K562 (cell line): Measurements from ENCODE around the gene ATAD3C. TPM values are rescaled to one million over a fixed set of nuclear protein-coding genes. Genes with fewer than 3 reads are reported as not detected.
"Not testable (repeated sequence)": the region's sequence is repeated elsewhere in the genome, so short reads cannot be mapped to it uniquely, and the experiment has no call there.

ENCODE experiments used
- ATAC-seq: fragments of 200-7000 bp; cut with Tn5 transposase; 3 replicates; pipeline ENCODE4 v1.9.1; 2020; ENCODE audit warnings: moderate library complexity
- BruUV-seq: library from RNA; stranded (reverse); fragments of 400-500 nt; replicated peaks from 2 replicates; lab custom pipeline; 2021; lab: Mats Ljungman, UMichigan
- CTCF ChIA-PET: fragments of 300-600 bp; formaldehyde crosslinking; extraction: SDS; loops from one replicate; lab custom pipeline; 2021; ENCODE audit warnings: low intra/inter-chr PET ratio; lab: Yijun Ruan, JAX
- POLR2A ChIA-PET: fragments of 300-600, 350-650 bp; sonication (Branson Sonifier 250); formaldehyde crosslinking; extraction: SDS; loops from one replicate; lab custom pipeline; 2021; ENCODE audit warnings: antibody characterized with exemption, inconsistent platforms; lab: Yijun Ruan, JAX
- DNase-seq, 4 experiments: peaks; one replicate each; pipeline versions ENCODE4 v3.0.0 to v3.0.0-alpha.2; 2011 to 2018; ENCODE audit warnings: low spot score in 3 of 4, mixed read lengths in 3 of 4; ENCODE audit errors: extremely low read depth in 1 of 4
- FAIRE-seq: peaks from 2 replicates; lab custom pipeline; 2011; peaks lifted over from hg19 to GRCh38; lab: Jason Lieb, UNC
- H2AFZ ChIP-seq: 2 replicates; pipeline ENCODE4 v1.6.0; 2011; ENCODE audit warnings: low read depth, low read length, control low read depth, inconsistent platforms
- H3K27ac ChIP-seq: fragments of 200-600 bp; 3 replicates; pipeline ENCODE4 v1.8.0; 2011; ENCODE audit warnings: low read depth, mild to moderate bottlenecking, control low read depth, inconsistent platforms, low read length, moderate library complexity, mixed read lengths; ENCODE audit errors: extremely low read depth
- H3K27me3 ChIP-seq, 2 experiments: fragments of 300-600 bp in 1 of 2; 2 replicates in 1 of 2; 3 replicates in 1 of 2; pipeline versions ENCODE4 v1.6.0 to v1.8.0; 2011; ENCODE audit warnings: inconsistent platforms in 2 of 2, low read length in 2 of 2, mild to moderate bottlenecking in 1 of 2, mixed read lengths in 1 of 2, moderate library complexity in 1 of 2; ENCODE audit not compliant: control insufficient read depth in 2 of 2, insufficient read depth in 2 of 2
- H3K36me3 ChIP-seq: fragments of 300-600 bp; 3 replicates; pipeline ENCODE4 v1.8.0; 2011; ENCODE audit warnings: mild to moderate bottlenecking, low read length, inconsistent platforms; ENCODE audit not compliant: control insufficient read depth, insufficient read depth
- H3K4me1 ChIP-seq, 2 experiments: fragments of 200-600 bp in 1 of 2; replicated peaks in 1 of 2; 2 replicates in 1 of 2; 3 replicates in 1 of 2; pipeline versions ENCODE4 v1.5.1 to v1.8.0; 2011; ENCODE audit warnings: inconsistent platforms in 2 of 2, low read length in 2 of 2, mild to moderate bottlenecking in 1 of 2, mixed read lengths in 1 of 2, moderate library complexity in 1 of 2; ENCODE audit not compliant: control insufficient read depth in 2 of 2, insufficient read depth in 2 of 2
- H3K4me2 ChIP-seq: 2 replicates; pipeline ENCODE4 v1.6.1; 2011; ENCODE audit warnings: low read length, control low read depth, inconsistent platforms, mixed read lengths; ENCODE audit not compliant: insufficient read depth
- H3K4me3 ChIP-seq: fragments of 200-600 bp; sonication (generic), shearing (Covaris generic); 2 replicates; pipeline ENCODE4 v1.5.1; 2016; ENCODE audit warnings: control low read depth, inconsistent platforms
- H3K79me2 ChIP-seq: fragments of 200-600 bp; 3 replicates; pipeline ENCODE4 v1.8.0; 2011; ENCODE audit warnings: low read length, inconsistent platforms; ENCODE audit not compliant: control insufficient read depth, insufficient read depth
- H3K9ac ChIP-seq, 2 experiments: 2 replicates each; pipeline versions ENCODE4 v1.6.0 to v1.6.1; 2011; ENCODE audit warnings: low read depth in 2 of 2, low read length in 2 of 2, control low read depth in 1 of 2, inconsistent platforms in 1 of 2, mild to moderate bottlenecking in 1 of 2, mixed read lengths in 1 of 2; ENCODE audit not compliant: insufficient read depth in 1 of 2
- H3K9me1 ChIP-seq: one replicate; pipeline ENCODE4 v1.6.0; 2011; ENCODE audit warnings: inconsistent platforms, mild to moderate bottlenecking, low read length, moderate library complexity; ENCODE audit not compliant: control insufficient read depth, insufficient read depth
- H3K9me3 ChIP-seq: replicated peaks from 2 replicates; pipeline ENCODE4 v1.5.1; 2011; ENCODE audit warnings: low read depth, low read length, inconsistent platforms; ENCODE audit not compliant: control insufficient read depth, insufficient read depth
- H4K20me1 ChIP-seq: replicated peaks from 2 replicates; pipeline ENCODE4 v1.6.1; 2011; ENCODE audit warnings: low read length, inconsistent platforms, mixed read lengths; ENCODE audit not compliant: control insufficient read depth, insufficient read depth
- PTRF ChIP-seq: fragments of 450-650 bp; IDR thresholded peaks from 2 replicates; pipeline ENCODE4 v1.6.1; 2016; ENCODE audit warnings: mild to moderate bottlenecking, missing genetic modification characterization, missing compliant biosample characterization
- ZNF695 ChIP-seq: fragments of 450-650 bp; formaldehyde crosslinking; IDR thresholded peaks from 2 replicates; pipeline ENCODE4 v1.4.0; 2020; ENCODE audit warnings: mild to moderate bottlenecking, moderate library complexity
- WGBS: fragments of 100-300 bp; shearing (Covaris generic); methylation state at CpG from one replicate; pipeline ENCODE4 v1.1.6; 2016; ENCODE audit warnings: low coverage, mixed read lengths; ENCODE audit not compliant: insufficient coverage; ENCODE audit errors: missing lambda C conversion rate; 5-methylcytosine and 5-hydroxymethylcytosine counted together
- in situ Hi-C: fragments of 300-500 bp; cut with MboI; formaldehyde crosslinking; loops from 4 replicates; pipeline ENCODE4 v1.15.0; 2018; ENCODE audit warnings: inconsistent platforms, mixed read lengths
- intact Hi-C: fragments of 100-400 bp; cut with micrococcal nuclease; formaldehyde crosslinking; loops from 2 replicates; pipeline ENCODE4 v1.14.2; 2022
- polyA plus RNA-seq, 8 experiments: library from polyadenylated mRNA; depleted of rRNA in 4 of 8; stranded (reverse) in 5 of 8; unstranded in 3 of 8; fragments of >200 nt; fragmentation: Nextera tagmentation in 2 of 8; fragmentation: Illumina TruSeq in 1 of 8; extraction: Ambion mirVana in 2 of 8; extraction: Trizol in 1 of 8; gene quantifications; 2 replicates each; pipeline versions ENCODE4 v1.2.1 to v1.2.3, GENCODE V29; 2011 to 2014; ENCODE audit warnings: inconsistent platforms in 1 of 8, missing spikeins in 1 of 8
- total RNA-seq, 7 experiments: library from RNA; depleted of rRNA in 6 of 7; stranded (reverse); fragments of >200 nt in 6 of 7; fragmentation: Illumina TruSeq in 2 of 7; extraction: Trizol in 2 of 7; gene quantifications; 2 replicates each; pipeline versions ENCODE4 v1.2.1 to v1.2.3, GENCODE V29; 2011 to 2021; ENCODE audit warnings: low replicate concordance in 1 of 7
- TF ChIP-seq, protein P1 (sequence below), 2 experiments: fragments of 450-650 bp in 1 of 2; sonication (generic) in 1 of 2; formaldehyde crosslinking in 1 of 2; IDR thresholded peaks; 2 replicates each; pipeline versions ENCODE4 v1.7.1 to v1.9.0; 2016 to 2022; ENCODE audit warnings: inconsistent platforms in 1 of 2, mild to moderate bottlenecking in 1 of 2, missing genetic modification reagents in 1 of 2

Gene ATAD3C
- total and polyA plus RNA-seq, 9 of the 15 experiments (the other 6 are each of a cell fraction or from before 2014, with no cell fraction given): 0.03 to 0.18 TPM; not detected in 7

DNA sequence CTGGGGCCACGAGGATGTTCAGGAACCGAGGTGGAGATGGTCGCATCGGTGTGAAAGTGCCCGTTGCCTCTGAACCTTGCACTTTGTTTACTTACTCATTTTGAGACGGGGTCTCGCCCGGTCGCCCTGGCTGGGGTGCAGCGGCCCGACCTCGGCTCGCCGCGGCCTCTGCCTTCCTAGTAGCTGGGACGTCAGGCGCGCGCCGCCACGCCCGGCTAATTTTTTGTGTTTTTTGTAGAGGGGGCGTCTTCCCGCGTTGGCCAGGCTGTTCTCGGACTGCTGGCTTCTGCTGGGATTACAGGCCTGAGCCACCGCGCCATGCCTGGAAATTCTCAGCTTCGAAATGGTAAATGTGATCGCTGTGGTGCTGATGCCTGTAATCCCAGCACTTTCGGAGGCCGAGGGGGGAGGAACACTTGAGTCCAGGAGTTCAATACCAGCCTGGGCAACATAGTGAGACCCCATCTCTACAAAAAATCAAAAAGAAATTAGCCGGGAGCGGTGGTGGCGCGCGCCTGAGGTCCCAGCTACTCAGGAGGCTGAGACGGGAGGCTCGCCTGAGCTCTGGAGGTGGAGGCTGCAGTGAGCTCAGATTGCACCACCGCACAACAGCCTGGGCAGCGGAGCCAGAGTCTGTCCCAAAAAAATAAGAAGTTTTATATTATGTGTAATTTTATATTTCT lies 41.7 kb upstream of the ATAD3C start (continued):
- TF ChIP-seq, protein P1, sequence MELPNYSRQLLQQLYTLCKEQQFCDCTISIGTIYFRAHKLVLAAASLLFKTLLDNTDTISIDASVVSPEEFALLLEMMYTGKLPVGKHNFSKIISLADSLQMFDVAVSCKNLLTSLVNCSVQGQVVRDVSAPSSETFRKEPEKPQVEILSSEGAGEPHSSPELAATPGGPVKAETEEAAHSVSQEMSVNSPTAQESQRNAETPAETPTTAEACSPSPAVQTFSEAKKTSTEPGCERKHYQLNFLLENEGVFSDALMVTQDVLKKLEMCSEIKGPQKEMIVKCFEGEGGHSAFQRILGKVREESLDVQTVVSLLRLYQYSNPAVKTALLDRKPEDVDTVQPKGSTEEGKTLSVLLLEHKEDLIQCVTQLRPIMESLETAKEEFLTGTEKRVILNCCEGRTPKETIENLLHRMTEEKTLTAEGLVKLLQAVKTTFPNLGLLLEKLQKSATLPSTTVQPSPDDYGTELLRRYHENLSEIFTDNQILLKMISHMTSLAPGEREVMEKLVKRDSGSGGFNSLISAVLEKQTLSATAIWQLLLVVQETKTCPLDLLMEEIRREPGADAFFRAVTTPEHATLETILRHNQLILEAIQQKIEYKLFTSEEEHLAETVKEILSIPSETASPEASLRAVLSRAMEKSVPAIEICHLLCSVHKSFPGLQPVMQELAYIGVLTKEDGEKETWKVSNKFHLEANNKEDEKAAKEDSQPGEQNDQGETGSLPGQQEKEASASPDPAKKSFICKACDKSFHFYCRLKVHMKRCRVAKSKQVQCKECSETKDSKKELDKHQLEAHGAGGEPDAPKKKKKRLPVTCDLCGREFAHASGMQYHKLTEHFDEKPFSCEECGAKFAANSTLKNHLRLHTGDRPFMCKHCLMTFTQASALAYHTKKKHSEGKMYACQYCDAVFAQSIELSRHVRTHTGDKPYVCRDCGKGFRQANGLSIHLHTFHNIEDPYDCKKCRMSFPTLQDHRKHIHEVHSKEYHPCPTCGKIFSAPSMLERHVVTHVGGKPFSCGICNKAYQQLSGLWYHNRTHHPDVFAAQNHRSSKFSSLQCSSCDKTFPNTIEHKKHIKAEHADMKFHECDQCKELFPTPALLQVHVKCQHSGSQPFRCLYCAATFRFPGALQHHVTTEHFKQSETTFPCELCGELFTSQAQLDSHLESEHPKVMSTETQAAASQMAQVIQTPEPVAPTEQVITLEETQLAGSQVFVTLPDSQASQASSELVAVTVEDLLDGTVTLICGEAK (IDR thresholded peaks at IDR 0.05): no peak
- TF ChIP-seq, protein P1 (CRISPR knock-in tag; IDR thresholded peaks at IDR 0.05): 0 out of 2 replicates have a peak, but pooled peaks have one; percentile 14
- TF ChIP-seq ZNF695 (CRISPR knock-in tag) (no peak), PTRF (tag) (no peak)

DNA sequence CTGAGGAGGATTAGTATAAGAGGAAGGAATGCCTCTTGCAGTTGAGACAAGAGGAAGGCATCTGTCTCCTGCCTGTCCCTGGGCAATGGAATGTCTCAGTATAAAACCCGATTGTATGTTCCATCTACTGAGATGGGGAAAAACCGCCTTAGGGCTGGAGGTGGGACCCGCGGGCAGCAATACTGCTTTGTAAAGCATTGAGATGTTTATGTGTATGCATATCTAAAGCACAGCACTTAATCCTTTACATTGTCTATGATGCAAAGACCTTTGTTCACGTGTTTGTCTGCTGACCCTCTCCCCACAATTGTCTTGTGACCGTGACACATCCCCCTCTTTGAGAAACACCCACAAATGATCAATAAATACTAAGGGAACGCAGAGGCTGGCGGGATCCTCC lies 39.3 kb upstream of the ATAD3C start:
- H2AFZ ChIP-seq, H3K4me2 ChIP-seq, H3K4me3 ChIP-seq, intact Hi-C loops, FAIRE-seq, DNase-seq, H3K9ac ChIP-seq, H3K9me1 ChIP-seq, H3K27me3 ChIP-seq, ATAC-seq, BruUV-seq, H4K20me1 ChIP-seq, in situ Hi-C loops, CTCF ChIA-PET, H3K27ac ChIP-seq: not testable (repeated sequence)
- POLR2A ChIA-PET: interaction anchor here (0.6 to 1.1 kb wide), 2 partner anchors 8 to 58 kb away, joined by 3 read pairs; no protein-coding TSS in a partner anchor
- Histone ChIP-seq H3K4me1 (peaks cover 14 to 36% of the 10 kb centered on the region in 2 experiments), H3K9me3 (peaks cover 11% of the 10 kb centered on the region), H3K79me2 (peaks cover 44% of the 10 kb centered on the region), H3K36me3 (peaks cover 29% of the 10 kb centered on the region)
- WGBS: 74% methylated on average over 6 of the region's 8 CpGs
